HepG2 (cell line): ENCODE data around the gene ATG2A. TPM values are rescaled to one million over a fixed set of nuclear protein-coding genes. Genes with fewer than 3 reads are reported as not detected.

Source experiments
- ATAC-seq: fragments of 200-7000 bp; cut with Tn5 transposase; 3 replicates; pipeline ENCODE4 v1.9.1; 2020; ENCODE audit warnings: mild to moderate bottlenecking, moderate library complexity
- BruUV-seq: library from RNA; stranded (reverse); fragments of 400-500 nt; replicated peaks from 2 replicates; lab custom pipeline; 2021; lab: Mats Ljungman, UMichigan
- CTCF ChIA-PET: fragments of 300-600 bp; formaldehyde crosslinking; extraction: SDS; loops from one replicate; lab custom pipeline; 2021; ENCODE audit warnings: low total read pairs, inconsistent platforms, low intra/inter-chr PET ratio; lab: Yijun Ruan, JAX
- POLR2A ChIA-PET: fragments of 350-600 bp; sonication (Branson Sonifier 250); formaldehyde crosslinking; loops from one replicate; lab custom pipeline; 2020; ENCODE audit warnings: antibody characterized with exemption, inconsistent platforms; lab: Yijun Ruan, JAX
- DNase-seq: peaks from one replicate; pipeline ENCODE4 v3.0.0-alpha.2; 2015; ENCODE audit warnings: low spot score
- FAIRE-seq: peaks from 3 replicates; lab custom pipeline; 2011; peaks lifted over from hg19 to GRCh38; lab: Jason Lieb, UNC
- H2AFZ ChIP-seq: one replicate; pipeline ENCODE4 v1.6.1; 2011; ENCODE audit warnings: low read length, inconsistent platforms
- H3K27ac ChIP-seq: fragments of 300-600 bp; 3 replicates; pipeline ENCODE4 v1.8.0; 2011; ENCODE audit warnings: mixed run types, mild to moderate bottlenecking, mixed read lengths, low read length, inconsistent platforms; ENCODE audit not compliant: insufficient read depth; ENCODE audit errors: extremely low read length
- H3K27me3 ChIP-seq, 2 experiments: fragments of 200-600 bp in 1 of 2; 2 replicates in 1 of 2; 3 replicates in 1 of 2; pipeline versions ENCODE4 v1.6.0 to v1.8.0; 2011; ENCODE audit warnings: low read length in 2 of 2, mild to moderate bottlenecking in 2 of 2, moderate library complexity in 2 of 2, inconsistent platforms in 1 of 2; ENCODE audit not compliant: insufficient read depth in 2 of 2, control insufficient read depth in 1 of 2
- H3K36me3 ChIP-seq, 2 experiments: fragments of 200-600 bp in 1 of 2; replicated peaks in 1 of 2; 2 replicates in 1 of 2; 3 replicates in 1 of 2; pipeline versions ENCODE4 v1.5.1 to v1.8.0; 2011; ENCODE audit warnings: low read length in 2 of 2, inconsistent platforms in 1 of 2; ENCODE audit not compliant: insufficient read depth in 2 of 2, control insufficient read depth in 1 of 2
- H3K4me1 ChIP-seq: 2 replicates; pipeline ENCODE4 v1.5.1; 2012; ENCODE audit warnings: low read length, inconsistent platforms; ENCODE audit not compliant: insufficient read depth
- H3K4me2 ChIP-seq: 2 replicates; pipeline ENCODE4 v1.6.0; 2011; ENCODE audit warnings: low read depth, low read length, inconsistent platforms
- H3K4me3 ChIP-seq, 3 experiments: fragments of 200-600 bp in 1 of 3; sonication (generic), shearing (Covaris generic) in 1 of 3; replicated peaks in 1 of 3; 2 replicates each; pipeline ENCODE4 v1.5.1; 2011 to 2016; ENCODE audit warnings: low read length in 3 of 3, inconsistent platforms in 2 of 3, low read depth in 2 of 3, mild to moderate bottlenecking in 2 of 3, control low read depth in 1 of 3, mixed read lengths in 1 of 3; ENCODE audit not compliant: insufficient read depth in 1 of 3
- H3K79me2 ChIP-seq: one replicate; pipeline ENCODE4 v1.6.1; 2011; ENCODE audit warnings: low read length, inconsistent platforms; ENCODE audit not compliant: insufficient read depth
- H3K9ac ChIP-seq: 2 replicates; pipeline ENCODE4 v1.6.0; 2011; ENCODE audit warnings: mild to moderate bottlenecking, low read depth, low read length, inconsistent platforms; ENCODE audit not compliant: insufficient read depth
- H3K9me3 ChIP-seq: 2 replicates; pipeline ENCODE4 v1.5.1; 2012; ENCODE audit warnings: mild to moderate bottlenecking, low read length
- H4K20me1 ChIP-seq: 2 replicates; pipeline ENCODE4 v1.6.0; 2011; ENCODE audit warnings: inconsistent platforms, mild to moderate bottlenecking, low read length, moderate library complexity; ENCODE audit not compliant: insufficient read depth
- ARNT ChIP-seq: fragments of 450-650 bp; IDR thresholded peaks from 2 replicates; pipeline ENCODE4 v1.6.1; 2017
- ASH2L ChIP-seq: fragments of 300-600, 200-600 bp; sonication (generic); IDR thresholded peaks from 2 replicates; pipeline ENCODE4 v1.7.0; 2017; ENCODE audit warnings: low read depth, mild to moderate bottlenecking, moderate library complexity, mixed read lengths, low read length; ENCODE audit not compliant: insufficient read length
- ATRX ChIP-seq: sonication (generic); formaldehyde crosslinking; IDR thresholded peaks from 2 replicates; pipeline ENCODE4 v1.4.0; 2020; ENCODE audit warnings: missing genetic modification reagents, borderline replicate concordance
- CEBPG ChIP-seq: IDR thresholded peaks from 2 replicates; pipeline ENCODE4 v1.6.1; 2016
- ETS1 ChIP-seq: sonication (generic); formaldehyde crosslinking; IDR thresholded peaks from 2 replicates; pipeline ENCODE4 v1.4.0; 2020; ENCODE audit warnings: missing genetic modification reagents
- HMGXB3 ChIP-seq: sonication (generic); formaldehyde crosslinking; IDR thresholded peaks from 2 replicates; pipeline ENCODE4 v1.4.0; 2020; ENCODE audit warnings: missing genetic modification reagents, borderline replicate concordance
- HNRNPH1 ChIP-seq: fragments of 200-400 bp; formaldehyde crosslinking; optimal IDR thresholded peaks from 2 replicates; pipeline ENCODE3; 2017; ENCODE audit warnings: mild to moderate bottlenecking, low read depth, low read length
- PATZ1 ChIP-seq: sonication (generic); formaldehyde crosslinking; IDR thresholded peaks from 2 replicates; pipeline ENCODE4 v1.4.0; 2020; ENCODE audit warnings: missing genetic modification reagents
- TEAD2 ChIP-seq: sonication (generic); formaldehyde crosslinking; IDR thresholded peaks from 2 replicates; pipeline ENCODE4 v1.9.0; 2021; ENCODE audit warnings: missing genetic modification reagents
- TFE3 ChIP-seq: IDR thresholded peaks from 2 replicates; pipeline ENCODE4 v1.6.1; 2016
- ZNF326 ChIP-seq: sonication (generic); formaldehyde crosslinking; IDR thresholded peaks from 2 replicates; pipeline ENCODE4 v1.4.0; 2020; ENCODE audit warnings: missing genetic modification reagents, borderline replicate concordance
- ZNF354B ChIP-seq: sonication (generic); formaldehyde crosslinking; IDR thresholded peaks from 2 replicates; pipeline ENCODE4 v1.8.0; 2022; ENCODE audit warnings: mild to moderate bottlenecking, missing genetic modification reagents
- ZNF484 ChIP-seq: sonication (generic); formaldehyde crosslinking; IDR thresholded peaks from 2 replicates; pipeline ENCODE4 v1.5.1; 2020; ENCODE audit warnings: mild to moderate bottlenecking, low read depth, missing genetic modification reagents, borderline replicate concordance
- ZNF703 ChIP-seq: sonication (generic); formaldehyde crosslinking; IDR thresholded peaks from 2 replicates; pipeline ENCODE4 v1.5.1; 2020; ENCODE audit warnings: missing genetic modification reagents, mild to moderate bottlenecking, moderate library complexity, borderline replicate concordance
- ZSCAN29 ChIP-seq: sonication (generic); formaldehyde crosslinking; conservative IDR thresholded peaks from 2 replicates; pipeline ENCODE4 v1.4.0; 2020; ENCODE audit warnings: mild to moderate bottlenecking, missing genetic modification reagents
- WGBS: methylation state at CpG from one replicate; pipeline ENCODE4 v1.1.6; 2017; ENCODE audit warnings: low lambda C conversion rate; 5-methylcytosine and 5-hydroxymethylcytosine counted together
- in situ Hi-C: cut with HindIII; loops from 2 replicates; pipeline ENCODE4 v1.10.0; 2017; ENCODE audit warnings: low pct_unique_long_range_greater_than_20kb; ENCODE audit not compliant: extremely low pct_ligation_motif_present
- intact Hi-C: fragments of 100-400 bp; cut with micrococcal nuclease; formaldehyde crosslinking; loops from one replicate; pipeline ENCODE4 v1.10.0; 2022; ENCODE audit not compliant: unreplicated experiment
- polyA plus RNA-seq, 8 experiments: library from polyadenylated mRNA; depleted of rRNA in 3 of 8; stranded (reverse) in 7 of 8; unstranded in 1 of 8; fragments of >200 nt; fragmentation: Illumina TruSeq in 4 of 8; extraction: Trizol in 4 of 8; gene quantifications; 2 replicates each; pipeline versions ENCODE4 v1.2.1 to v1.2.3, GENCODE V29; 2011 to 2016; ENCODE audit warnings: low read depth in 4 of 8, missing spikeins in 1 of 8, mixed read lengths in 1 of 8; ENCODE audit not compliant: insufficient read depth in 1 of 8
- total RNA-seq, 5 experiments: library from RNA; depleted of rRNA; stranded (reverse); fragments of >200 nt; fragmentation: Illumina TruSeq; extraction: Trizol; gene quantifications; 2 replicates each; pipeline ENCODE4 v1.2.3, GENCODE V29; 2016; ENCODE audit warnings: low read depth in 1 of 5

Gene ATG2A
- total and polyA plus RNA-seq, 2 of the 13 experiments (the other 11 are each of a cell fraction or from before 2014, with no cell fraction given) = 6.7 to 8.0 TPM

GRCh38 chr11:64933213-64933934 is 16.4 kb upstream of the ATG2A start:
- Histone ChIP-seq H4K20me1 (no peaks in the 10 kb centered on the region), H3K4me2 (no peak overlapping the region), H2AFZ (no peak overlapping the region), H3K4me1 (peaks cover 34% of the 10 kb centered on the region), H3K79me2 (no peaks in the 10 kb centered on the region), H3K27ac (no peak overlapping the region), H3K4me3 (no peak overlapping the region), H3K36me3 (peaks cover 0 to 1% of the 10 kb centered on the region in 2 experiments; a peak in 1 of 5 replicates), H3K9me3 (no peaks in the 10 kb centered on the region), H3K9ac (no peak overlapping the region), H3K27me3 (peaks cover 0 to 7% of the 10 kb centered on the region in 2 experiments; a peak in 2 of 5 replicates)
- WGBS = 94% methylated on average over 6 of the region's 12 CpGs
- ChIA-PET CTCF (no interaction called here), POLR2A (interaction anchor here (0.6 to 4.7 kb wide), 5 partner anchors 9 to 65 kb away, joined by 3 to 40 read pairs (median 15); partner anchors contain the start of genes ATG2A, BATF2 and PPP2R5B)
- DNase-seq = no peak
- in situ Hi-C loops (no loop called here), intact Hi-C loops (no loop called here)
- no peak for TF ChIP-seq HNRNPH1
- no peak for TF ChIP-seq ZNF326 (CRISPR knock-in tag)
- no peak for TF ChIP-seq HMGXB3 (CRISPR knock-in tag)
- TF ChIP-seq PATZ1 (CRISPR knock-in tag) = no peak
- TF ChIP-seq ZNF354B = no peak
- no peak for TF ChIP-seq ASH2L
- no peak for TF ChIP-seq ZNF703 (CRISPR knock-in tag)
- no peak for TF ChIP-seq TFE3 (CRISPR knock-in tag)
- no peak for TF ChIP-seq ZSCAN29 (CRISPR knock-in tag)
- no peak for TF ChIP-seq ZNF484 (CRISPR knock-in tag)
- TF ChIP-seq CEBPG (CRISPR knock-in tag) = no peak
- no peak for TF ChIP-seq ARNT
- TF ChIP-seq ETS1 = no peak
- no peak for TF ChIP-seq TEAD2 (CRISPR knock-in tag)
- TF ChIP-seq ATRX (CRISPR knock-in tag) = no peak
- FAIRE-seq = no peak
- no TSS peak for BruUV-seq
- no peak for ATAC-seq
